GM21619 (cell line): Measurements from ENCODE around the gene DCTN3.

Source experiments
- ATAC-seq: cut with Tn5 transposase; IDR thresholded peaks from one replicate; pipeline ENCODE4 v1.9.1; 2021; ENCODE audit not compliant: unreplicated experiment

The DCTN3 gene

GRCh38 chr9:34620061-34620994, at the start of gene DCTN3:
TSS of gene DCTN3 (minus strand) at chr9:34620495. CDS start at chr9:34620464, 31 bp downstream.
- ATAC-seq: peak; percentile 99

GRCh38 chr9:34665381-34666250, 45.3 kb upstream of the DCTN3 start:
- ATAC-seq: peak; percentile 60

DNA sequence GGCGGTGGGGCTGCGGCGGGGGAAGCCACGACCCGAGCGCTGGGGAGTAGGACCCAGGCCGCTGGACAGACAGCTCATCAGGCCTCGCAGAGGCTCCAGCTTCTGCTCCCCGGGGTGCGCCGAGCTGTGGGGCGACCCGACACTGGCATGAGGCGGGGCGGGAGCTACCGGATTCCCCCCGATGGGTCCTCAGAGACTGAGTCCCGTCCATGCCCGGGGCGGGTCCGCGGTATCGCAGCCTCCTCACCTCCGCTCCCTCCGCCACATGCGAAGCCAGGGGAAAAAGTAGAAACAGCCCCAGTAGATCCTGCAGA, 44.7 kb upstream of the DCTN3 start:
- peak; percentile 26 for ATAC-seq

DNA sequence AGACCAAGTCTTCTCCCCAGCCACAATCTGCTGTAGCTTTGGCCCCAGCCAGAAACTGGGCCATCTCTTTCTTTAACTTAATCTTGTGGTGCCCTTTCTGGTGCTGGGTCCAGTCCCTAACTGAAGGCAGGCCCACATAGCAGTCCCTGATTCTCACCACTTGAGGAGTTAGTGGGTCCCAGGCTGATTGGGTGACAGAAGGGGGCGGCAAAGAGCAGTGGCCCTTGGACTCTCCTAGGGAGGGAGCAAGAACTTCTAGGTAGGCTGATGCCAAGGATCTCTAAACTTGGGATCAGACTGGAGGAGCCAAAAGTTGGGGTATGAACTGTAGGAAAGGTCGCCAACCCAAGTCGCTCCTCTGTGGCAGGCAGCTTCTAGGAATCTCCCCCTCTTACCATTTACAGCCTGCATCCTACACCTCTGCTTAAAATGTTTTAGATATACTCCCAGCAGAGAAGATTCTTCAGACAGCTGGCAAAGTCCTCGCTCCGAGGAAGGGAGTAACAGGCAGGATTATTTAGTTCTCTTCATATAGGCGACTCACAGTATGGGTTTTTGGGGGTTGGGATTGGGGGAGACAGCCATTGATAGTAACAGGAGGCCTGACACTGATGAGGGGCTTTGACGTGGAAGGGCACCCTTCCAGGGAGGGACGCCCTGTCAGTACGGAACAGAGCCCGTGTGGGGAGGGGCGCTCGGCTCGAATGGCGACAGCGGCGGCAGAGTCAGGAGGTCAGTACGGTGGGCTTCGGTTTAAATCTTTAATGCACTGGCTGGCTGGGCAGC, 44.2 kb upstream of the DCTN3 start:
- peak; percentile 10 for ATAC-seq

DNA sequence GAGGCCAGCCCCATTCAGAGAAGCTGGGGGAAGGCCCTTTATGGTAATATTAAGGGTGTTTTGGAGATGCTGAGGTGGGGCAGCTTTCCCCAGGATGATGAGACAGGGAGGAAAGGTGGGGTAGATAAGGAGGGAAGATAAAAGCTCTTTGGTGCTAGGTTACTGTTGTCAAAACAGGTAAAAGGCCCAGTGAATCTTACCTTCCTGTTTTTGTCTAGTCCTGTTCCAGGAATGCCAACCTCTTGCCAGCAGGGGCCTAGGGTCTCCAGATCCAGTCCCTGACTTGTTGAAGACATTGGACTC, 43.0 kb upstream of the DCTN3 start:
- no peak for ATAC-seq

DNA sequence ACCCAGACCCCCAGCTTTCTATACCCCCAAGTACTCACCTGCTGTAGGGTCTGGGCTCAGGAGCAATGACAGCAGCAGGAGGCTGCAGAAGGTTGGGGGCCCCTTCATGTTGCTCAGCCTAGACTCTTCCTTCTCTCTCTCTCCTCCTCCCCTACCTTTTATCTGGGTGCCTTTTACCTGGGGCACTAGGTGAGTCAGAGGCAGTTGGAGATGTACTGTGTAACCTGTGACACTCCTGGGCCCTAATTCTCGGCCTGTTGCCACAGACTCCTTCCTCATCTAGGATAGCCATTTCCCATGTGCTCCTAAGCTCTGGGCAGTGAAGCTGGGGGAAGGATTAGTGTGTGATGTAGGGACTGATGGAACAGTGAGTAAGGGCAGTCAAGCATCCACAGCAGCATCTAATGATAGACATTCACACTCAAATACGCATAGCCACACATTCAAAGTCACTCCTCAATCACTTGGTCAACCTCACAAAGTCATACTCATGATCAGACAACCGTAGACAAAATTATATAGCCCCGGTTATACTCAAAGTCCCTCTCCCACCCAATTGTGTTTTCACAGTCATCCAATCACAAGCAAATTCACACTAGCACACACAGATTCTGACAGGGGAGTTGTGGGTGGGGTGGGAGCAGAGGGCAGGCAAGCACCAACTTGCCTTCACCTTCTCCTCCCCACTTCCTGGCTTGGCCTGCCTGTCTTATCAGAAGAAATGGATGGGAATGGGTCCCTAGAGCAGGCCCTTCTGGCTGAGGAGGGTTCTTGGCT, 42.4 kb upstream of the DCTN3 start, which contains the start of gene CCL27:
TSS of gene CCL27 (minus strand) at position 132 of the 777 bp plus-strand sequence. CDS start at position 108, 24 bp downstream.
- ATAC-seq: no peak

DNA sequence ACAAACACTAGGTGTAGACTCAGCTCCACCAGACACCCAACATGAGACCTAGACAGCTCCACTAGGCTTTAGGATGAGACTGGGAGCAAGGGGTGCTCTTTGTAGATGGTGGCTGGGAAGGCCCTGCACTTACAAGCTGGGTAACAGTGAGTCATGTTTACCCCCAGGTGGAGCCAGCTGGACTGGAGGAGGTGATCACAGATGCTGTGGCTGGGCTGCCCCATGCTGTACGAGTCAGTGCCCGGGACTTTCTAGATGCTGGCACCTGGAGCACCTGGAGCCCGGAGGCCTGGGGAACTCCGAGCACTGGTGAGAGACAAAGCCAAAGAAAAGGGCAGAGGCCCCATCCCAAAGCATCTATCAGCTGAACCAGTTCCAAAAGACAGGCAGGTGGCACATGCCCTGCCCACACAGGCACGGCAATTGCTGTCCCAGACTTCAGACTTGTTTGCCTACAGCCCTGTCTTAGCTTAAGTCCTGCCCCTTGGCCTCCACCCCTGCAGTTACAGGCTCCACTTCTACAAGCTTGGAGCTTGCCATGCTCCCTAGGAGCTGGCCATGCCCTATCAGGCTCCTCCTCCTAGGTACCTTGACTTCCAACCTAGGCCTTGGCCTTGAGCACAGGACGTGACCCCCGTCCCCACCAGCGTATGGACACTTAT, 39.4 kb upstream of the DCTN3 start:
- no peak for ATAC-seq

DNA sequence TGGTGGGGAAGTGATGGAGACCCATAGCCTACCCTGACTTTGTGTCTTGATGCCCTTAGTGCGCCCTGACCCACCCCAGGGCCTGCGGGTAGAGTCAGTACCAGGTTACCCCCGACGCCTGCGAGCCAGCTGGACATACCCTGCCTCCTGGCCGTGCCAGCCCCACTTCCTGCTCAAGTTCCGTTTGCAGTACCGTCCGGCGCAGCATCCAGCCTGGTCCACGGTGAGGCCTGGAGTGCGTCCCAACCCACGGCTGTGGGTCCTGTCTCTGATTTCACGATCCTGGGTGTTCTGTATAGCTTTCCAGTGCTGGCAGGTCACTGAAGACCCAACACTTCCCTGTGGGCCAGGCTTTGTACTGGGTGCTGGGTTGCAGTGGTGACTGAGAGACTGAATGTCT, 38.2 kb upstream of the DCTN3 start:
- ATAC-seq: no peak

GRCh38 chr9:34656992-34657391, 36.7 kb upstream of the DCTN3 start:
- no peak for ATAC-seq

DNA sequence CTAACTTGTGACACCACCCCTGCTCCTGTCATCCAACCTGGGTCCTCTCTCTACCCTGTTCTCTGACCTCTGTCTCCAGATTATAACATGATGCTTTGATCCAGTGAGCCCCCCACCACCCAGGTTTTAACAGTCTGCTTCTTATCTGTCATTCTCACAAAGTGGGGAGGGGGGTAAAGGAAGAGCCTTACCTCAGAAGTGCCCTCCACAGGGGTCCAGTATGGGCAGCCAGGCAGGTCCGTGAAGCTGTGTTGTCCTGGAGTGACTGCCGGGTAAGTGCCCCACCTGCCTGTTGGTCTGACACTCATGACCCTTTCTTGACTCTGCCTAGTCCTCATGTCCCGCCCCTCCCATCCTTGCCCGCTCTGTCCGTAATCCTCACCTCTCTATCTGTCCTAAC, 35.1 kb upstream of the DCTN3 start:
- ATAC-seq: no peak

- ATAC-seq: no peak
These were observed 34.2 kb upstream of the DCTN3 start for GRCh38 chr9:34654323-34655051.

GRCh38 chr9:34653151-34654072, 33.1 kb upstream of the DCTN3 start:
- ATAC-seq: no peak

DNA sequence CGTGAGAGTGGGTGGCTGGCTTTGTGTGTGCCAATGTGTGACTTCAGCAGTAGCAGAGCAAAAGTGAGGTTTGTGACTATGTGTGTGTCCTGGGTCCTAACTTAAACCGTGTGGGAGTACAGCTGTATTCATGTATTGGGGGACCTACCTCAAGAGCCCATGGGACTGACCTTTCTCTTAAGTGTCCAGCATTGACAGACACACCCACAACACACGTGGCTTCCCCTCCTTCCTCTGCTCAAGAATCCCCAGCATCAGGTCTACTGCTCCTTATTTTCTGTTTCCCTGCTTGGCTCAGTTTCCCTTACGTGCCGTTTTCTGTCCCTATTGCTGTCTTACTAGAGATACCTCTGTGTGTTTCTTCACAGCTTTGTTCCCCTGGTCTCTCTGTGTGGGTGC, 32.3 kb upstream of the DCTN3 start:
- no peak for ATAC-seq

GRCh38 chr9:34651876-34652601, 31.7 kb upstream of the DCTN3 start, which contains the start of gene IL11RA:
TSS of gene IL11RA (plus strand) at chr9:34652185. CDS start at chr9:34655218, 3,033 bp downstream.
- no peak for ATAC-seq

GRCh38 chr9:34651321-34651720, 31.0 kb upstream of the DCTN3 start:
- no peak for ATAC-seq

DNA sequence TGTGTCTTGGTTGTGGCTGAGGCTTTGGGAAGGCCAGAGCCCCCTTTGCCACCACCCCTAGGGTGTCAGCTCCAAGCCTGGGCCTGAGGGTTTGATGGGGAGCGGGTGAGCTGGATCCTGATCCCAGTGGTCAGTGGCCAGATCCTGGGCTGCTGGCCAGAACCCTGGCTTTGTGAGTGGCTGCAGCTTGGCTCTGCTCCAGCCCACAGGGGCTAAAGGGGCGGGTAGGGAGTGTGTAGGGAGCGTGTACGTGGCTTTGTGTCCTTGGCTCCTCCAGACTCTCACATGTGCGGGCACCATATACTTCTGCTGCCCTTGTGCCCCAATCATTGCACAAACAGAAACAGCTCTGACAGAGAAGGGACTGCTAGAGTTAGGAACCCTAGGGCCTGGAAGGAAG, 30.5 kb upstream of the DCTN3 start:
- ATAC-seq: no peak

DNA sequence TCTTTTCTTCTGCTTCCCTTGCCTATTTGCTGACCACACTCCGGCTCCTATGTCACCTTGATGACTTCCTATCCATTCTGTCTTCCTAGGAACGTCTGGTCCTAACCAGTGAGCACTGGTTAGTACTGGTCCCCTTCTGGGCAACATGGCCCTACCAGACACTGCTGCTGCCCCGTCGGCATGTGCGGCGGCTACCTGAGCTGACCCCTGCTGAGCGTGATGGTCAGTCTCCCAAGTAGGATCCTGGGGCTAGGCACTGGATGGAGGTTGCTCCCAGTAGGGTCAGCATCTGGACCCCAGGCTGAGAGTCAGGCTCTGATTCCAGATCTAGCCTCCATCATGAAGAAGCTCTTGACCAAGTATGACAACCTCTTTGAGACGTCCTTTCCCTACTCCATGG, 28.4 kb upstream of the DCTN3 start:
- no peak for ATAC-seq
